Activated CD4-positive, alpha-beta memory T cell treated with anti-CD3 and anti-CD28 coated beads for 36 hours (primary cell): ENCODE results near the gene GOLGA8B. TPM values are rescaled to one million over a fixed set of nuclear protein-coding genes. Genes with fewer than 3 reads are reported as not detected.
A peak's percentile ranks its signal among the peaks of the same experiment; 100 is the strongest.
"Not testable (repeated sequence)": the region's sequence is repeated elsewhere in the genome, so short reads cannot be mapped to it uniquely, and the experiment has no call there.

Experiments used
- CTCF ChIA-PET: fragments of 350-600 bp; sonication (Branson Sonifier 250); formaldehyde crosslinking; loops from one replicate; lab custom pipeline; 2021; ENCODE audit warnings: antibody characterized with exemption, inconsistent platforms; lab: Charles Lee
- POLR2A ChIA-PET: fragments of 350-600 bp; sonication (Branson Sonifier 250); formaldehyde crosslinking; loops from one replicate; lab custom pipeline; 2021; ENCODE audit warnings: antibody characterized with exemption; lab: Charles Lee
- DNase-seq: peaks from one replicate; pipeline ENCODE4 v3.0.0-alpha.2; 2020
- H3K27ac Mint-ChIP-seq: one replicate; pipeline ENCODE4 v1.8.0; 2021; ENCODE audit warnings: mixed read lengths
- H3K27me3 Mint-ChIP-seq: one replicate; pipeline ENCODE4 v1.8.0; 2021; ENCODE audit warnings: mixed read lengths
- H3K36me3 Mint-ChIP-seq: one replicate; pipeline ENCODE4 v1.8.0; 2021; ENCODE audit warnings: mixed read lengths
- H3K4me1 Mint-ChIP-seq: one replicate; pipeline ENCODE4 v1.8.0; 2021; ENCODE audit warnings: low read depth, mixed read lengths
- H3K4me3 Mint-ChIP-seq: one replicate; pipeline ENCODE4 v1.8.0; 2021; ENCODE audit warnings: mild to moderate bottlenecking, mixed read lengths
- H3K9me3 Mint-ChIP-seq: one replicate; pipeline ENCODE4 v1.8.0; 2021; ENCODE audit warnings: mixed read lengths
- intact Hi-C: fragments of 100-400 bp; cut with micrococcal nuclease; formaldehyde crosslinking; loops from one replicate; pipeline ENCODE4 v1.15.1; 2023
- total RNA-seq, 2 experiments: library from RNA; stranded (reverse); gene quantifications; one replicate each; pipeline ENCODE4 v1.2.3, GENCODE V29; 2021

The GOLGA8B gene
- total RNA-seq, 2 experiments from 2014 or later = 85.2 to 103 TPM

DNA sequence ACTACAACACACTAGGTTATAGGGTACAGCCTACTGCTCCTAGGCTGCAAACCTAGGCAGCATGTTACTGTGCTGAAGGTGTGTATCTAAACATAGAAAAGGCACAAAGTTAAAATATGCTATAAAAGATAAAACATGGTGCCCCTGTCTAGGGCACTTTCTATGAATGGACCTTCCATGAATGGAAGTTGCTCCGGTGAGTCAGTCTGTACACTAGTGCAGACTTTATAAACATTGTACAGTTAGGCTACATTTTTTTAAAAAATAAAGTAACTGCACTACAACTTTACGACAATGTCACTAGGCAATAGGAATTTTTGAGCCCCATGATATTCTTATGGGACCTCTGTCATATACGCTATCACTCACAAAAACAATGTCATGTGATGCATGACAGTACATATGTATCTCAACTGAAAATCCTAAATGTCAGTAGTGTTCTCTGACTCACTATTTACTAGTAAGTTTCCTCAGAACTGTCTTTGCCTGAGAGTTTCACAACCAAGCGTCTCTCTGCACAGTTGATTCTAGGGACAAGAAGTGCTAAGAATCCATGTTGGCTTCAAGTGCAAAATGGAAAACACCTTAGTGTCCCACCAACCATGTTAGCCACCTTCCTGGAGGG lies 5.7 kb downstream of the GOLGA8B start:
- CTCF ChIA-PET, DNase-seq, H3K4me3 Mint-ChIP-seq, H3K27me3 Mint-ChIP-seq, POLR2A ChIA-PET, H3K36me3 Mint-ChIP-seq, H3K9me3 Mint-ChIP-seq, intact Hi-C loops: not testable (repeated sequence)
- H3K4me1 Mint-ChIP-seq = peaks cover 60% of the 10 kb centered on the region
- peak overlapping the region; percentile 69 for H3K27ac Mint-ChIP-seq

DNA sequence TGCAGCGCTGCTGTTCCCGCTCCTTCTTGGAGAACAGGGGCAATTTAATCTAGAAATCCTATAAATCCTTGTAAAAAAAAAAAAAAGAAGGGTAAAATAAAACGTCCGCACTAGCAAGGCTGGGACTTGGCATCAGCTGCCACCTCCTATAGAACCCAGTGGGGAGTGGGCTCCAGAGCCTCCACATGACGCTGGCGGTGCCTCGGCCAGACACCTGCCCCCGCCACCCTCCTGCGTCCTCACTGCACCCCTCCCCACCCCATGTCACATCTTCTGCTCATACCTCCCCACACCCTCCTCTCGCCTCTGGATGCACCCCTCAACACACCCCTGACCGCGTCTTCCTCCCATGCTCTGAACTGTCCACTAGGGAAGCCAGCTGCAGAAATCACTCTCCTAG lies 8.4 kb downstream of the GOLGA8B start:
- intact Hi-C loops, H3K4me3 Mint-ChIP-seq, CTCF ChIA-PET, H3K9me3 Mint-ChIP-seq, DNase-seq, H3K36me3 Mint-ChIP-seq, H3K27me3 Mint-ChIP-seq, H3K27ac Mint-ChIP-seq: not testable (repeated sequence)
- POLR2A ChIA-PET = interaction anchor here (1.1 kb wide), 1 partner anchor 8 kb away, joined by 3 read pairs; the partner anchor contains the start of gene GOLGA8B
- H3K4me1 Mint-ChIP-seq = peaks cover 57% of the 10 kb centered on the region

DNA sequence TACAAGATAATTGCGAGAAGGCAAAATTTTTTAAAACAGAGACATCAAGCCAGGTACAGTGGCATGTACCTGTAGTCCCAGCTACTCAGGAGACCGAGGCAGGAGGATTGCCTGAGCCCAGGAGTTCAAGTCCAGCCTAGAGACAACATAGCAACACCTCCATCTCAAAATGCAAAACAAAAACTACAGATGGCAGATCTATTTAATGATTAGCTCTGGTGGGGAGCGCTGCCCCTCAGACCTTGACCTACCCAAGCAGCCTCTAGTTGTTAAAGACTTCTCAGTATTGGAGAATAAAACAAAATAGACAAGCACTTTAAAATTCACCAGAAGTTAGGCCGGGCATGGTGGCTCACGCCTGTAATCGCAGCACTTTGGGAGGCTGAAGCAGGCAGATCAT lies 10.5 kb downstream of the GOLGA8B start:
- H3K36me3 Mint-ChIP-seq, DNase-seq, H3K9me3 Mint-ChIP-seq, H3K4me3 Mint-ChIP-seq, H3K27ac Mint-ChIP-seq, intact Hi-C loops, CTCF ChIA-PET, POLR2A ChIA-PET, H3K27me3 Mint-ChIP-seq: not testable (repeated sequence)
- peaks cover 38% of the 10 kb centered on the region for H3K4me1 Mint-ChIP-seq

DNA sequence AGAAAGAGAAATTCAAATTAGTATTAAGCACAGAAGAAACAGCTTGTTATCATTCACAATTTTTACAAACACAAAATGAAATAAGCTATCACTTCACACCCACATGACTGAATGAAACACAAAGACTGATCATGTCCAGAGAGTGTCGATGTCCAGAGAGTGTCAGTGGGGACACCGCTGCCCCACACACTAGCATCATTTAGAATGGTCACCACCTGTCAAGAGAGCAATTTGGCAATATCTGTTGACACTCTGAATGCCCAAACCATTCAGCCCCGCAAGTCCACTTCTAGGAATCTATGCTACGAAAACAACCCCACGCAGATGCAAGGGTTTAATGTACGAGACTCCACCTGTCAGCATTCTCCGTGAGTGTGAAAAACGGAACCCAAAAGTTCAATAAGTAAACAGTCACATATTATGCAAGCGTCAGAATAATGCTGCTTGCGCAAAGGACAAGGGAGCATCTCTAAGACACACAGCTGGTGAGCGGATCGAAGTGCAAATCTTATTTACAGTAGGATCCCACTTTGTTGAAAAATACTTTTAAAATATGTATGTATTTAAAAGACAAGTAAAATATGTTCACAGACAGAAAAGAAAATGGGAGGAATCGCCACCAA lies 11.3 kb downstream of the GOLGA8B start:
- H3K27me3 Mint-ChIP-seq, intact Hi-C loops, DNase-seq, POLR2A ChIA-PET, H3K9me3 Mint-ChIP-seq, H3K36me3 Mint-ChIP-seq, H3K27ac Mint-ChIP-seq, CTCF ChIA-PET, H3K4me3 Mint-ChIP-seq: not testable (repeated sequence)
- peaks cover 34% of the 10 kb centered on the region for H3K4me1 Mint-ChIP-seq

DNA sequence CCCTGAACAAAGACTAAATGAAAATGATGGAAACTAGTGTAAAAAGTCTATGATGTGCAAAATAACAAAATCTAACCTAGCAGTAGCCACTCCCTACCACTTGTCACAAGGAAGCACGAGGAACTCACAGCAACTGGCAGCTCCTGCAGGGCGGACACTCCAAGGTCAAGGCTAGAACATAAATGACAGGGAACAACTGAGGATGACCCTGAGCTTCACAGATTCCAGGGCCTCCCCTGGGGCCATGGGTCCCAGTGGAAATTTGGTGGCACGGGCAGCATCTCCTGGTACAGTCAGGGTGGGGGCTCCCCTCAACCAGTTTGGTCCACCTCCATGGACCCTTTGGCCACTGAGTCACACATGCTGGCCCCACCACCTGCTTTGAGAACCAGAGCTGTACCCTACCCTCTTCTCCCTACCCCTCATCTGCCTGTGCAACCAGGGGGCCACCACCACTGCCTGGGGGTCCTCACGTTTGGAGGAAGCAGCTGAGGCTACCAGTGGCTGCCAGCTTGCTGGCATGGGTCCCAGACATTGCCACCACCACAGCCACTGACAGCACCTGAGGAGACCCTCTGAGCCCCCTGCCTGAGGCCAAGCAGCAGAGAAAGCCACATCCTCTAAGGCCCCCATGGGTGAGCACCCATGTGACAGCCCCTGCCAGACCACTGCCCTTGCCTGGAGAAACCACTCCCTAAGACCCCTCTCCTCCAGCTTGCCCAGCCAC lies 13.6 kb downstream of the GOLGA8B start:
- H3K27ac Mint-ChIP-seq, DNase-seq, POLR2A ChIA-PET, H3K36me3 Mint-ChIP-seq, CTCF ChIA-PET, H3K27me3 Mint-ChIP-seq, H3K9me3 Mint-ChIP-seq, intact Hi-C loops, H3K4me3 Mint-ChIP-seq: not testable (repeated sequence)
- H3K4me1 Mint-ChIP-seq = peaks cover 21% of the 10 kb centered on the region

DNA sequence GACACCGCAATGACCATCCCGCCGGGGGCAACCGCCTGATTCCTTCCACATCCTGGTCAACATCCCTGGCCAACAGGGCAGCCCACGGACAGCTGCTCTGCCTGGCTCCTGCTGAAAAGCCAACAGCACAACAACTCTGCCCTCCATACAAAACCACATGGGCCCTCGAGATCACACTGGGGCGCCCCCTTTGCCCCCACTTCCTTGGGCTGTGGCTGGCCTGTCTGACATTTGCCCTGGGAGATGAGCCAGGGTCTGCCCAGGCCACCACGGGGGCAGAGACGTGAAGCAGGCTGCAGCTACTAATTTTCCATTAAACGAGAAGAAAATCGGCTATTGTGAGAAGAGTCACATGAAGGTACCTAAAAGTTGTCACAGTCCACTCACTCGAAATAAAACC lies 16.3 kb downstream of the GOLGA8B start:
- H3K36me3 Mint-ChIP-seq, CTCF ChIA-PET, DNase-seq, intact Hi-C loops, H3K27ac Mint-ChIP-seq, H3K27me3 Mint-ChIP-seq, H3K4me3 Mint-ChIP-seq, POLR2A ChIA-PET, H3K9me3 Mint-ChIP-seq: not testable (repeated sequence)
- peaks cover 16% of the 10 kb centered on the region for H3K4me1 Mint-ChIP-seq

- H3K36me3 Mint-ChIP-seq, CTCF ChIA-PET, POLR2A ChIA-PET, H3K9me3 Mint-ChIP-seq, H3K27me3 Mint-ChIP-seq, DNase-seq, H3K27ac Mint-ChIP-seq, H3K4me3 Mint-ChIP-seq, intact Hi-C loops: not testable (repeated sequence)
- H3K4me1 Mint-ChIP-seq = peaks cover 11% of the 10 kb centered on the region
These were observed 18.7 kb downstream of the GOLGA8B start for GRCh38 chr15:34564711-34565110.

- H3K4me3 Mint-ChIP-seq, intact Hi-C loops, CTCF ChIA-PET, H3K27ac Mint-ChIP-seq, H3K9me3 Mint-ChIP-seq, H3K36me3 Mint-ChIP-seq, H3K4me1 Mint-ChIP-seq, POLR2A ChIA-PET, H3K27me3 Mint-ChIP-seq, DNase-seq: not testable (repeated sequence)
These were observed 22.6 kb downstream of the GOLGA8B start for GRCh38 chr15:34560814-34561213.

- H3K9me3 Mint-ChIP-seq, POLR2A ChIA-PET, H3K27ac Mint-ChIP-seq: not testable (repeated sequence)
These were observed 23.7 kb downstream of the GOLGA8B start for GRCh38 chr15:34559764-34560163.

DNA sequence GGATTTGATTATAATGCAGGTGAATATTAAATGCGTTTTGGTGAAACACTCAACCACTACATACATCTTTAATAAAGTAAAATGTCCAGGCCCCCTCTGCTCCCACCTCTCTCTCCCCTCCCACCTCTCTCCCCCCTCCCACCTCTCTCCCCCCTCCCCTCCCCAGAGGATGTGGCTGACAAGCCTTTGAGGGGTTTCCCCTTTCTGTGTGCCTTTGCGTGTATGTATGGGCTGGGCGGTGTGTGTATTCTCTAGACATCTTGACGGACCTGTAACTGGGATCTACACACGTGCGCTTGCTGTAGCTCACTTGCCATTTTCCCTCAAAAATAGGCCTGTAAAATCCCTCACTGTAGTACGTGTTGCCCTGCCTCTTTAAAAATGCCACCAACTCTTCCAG lies 28.3 kb downstream of the GOLGA8B start:
- H3K36me3 Mint-ChIP-seq, H3K4me1 Mint-ChIP-seq, H3K4me3 Mint-ChIP-seq, POLR2A ChIA-PET, H3K27ac Mint-ChIP-seq, H3K27me3 Mint-ChIP-seq, intact Hi-C loops, DNase-seq, H3K9me3 Mint-ChIP-seq, CTCF ChIA-PET: not testable (repeated sequence)

More at GRCh38 chr15:34559764-34560163, 23.7 kb downstream of the GOLGA8B start:
- H3K4me3 Mint-ChIP-seq, H3K27me3 Mint-ChIP-seq, intact Hi-C loops, H3K36me3 Mint-ChIP-seq, DNase-seq, CTCF ChIA-PET, H3K4me1 Mint-ChIP-seq: not testable (repeated sequence)

DNA sequence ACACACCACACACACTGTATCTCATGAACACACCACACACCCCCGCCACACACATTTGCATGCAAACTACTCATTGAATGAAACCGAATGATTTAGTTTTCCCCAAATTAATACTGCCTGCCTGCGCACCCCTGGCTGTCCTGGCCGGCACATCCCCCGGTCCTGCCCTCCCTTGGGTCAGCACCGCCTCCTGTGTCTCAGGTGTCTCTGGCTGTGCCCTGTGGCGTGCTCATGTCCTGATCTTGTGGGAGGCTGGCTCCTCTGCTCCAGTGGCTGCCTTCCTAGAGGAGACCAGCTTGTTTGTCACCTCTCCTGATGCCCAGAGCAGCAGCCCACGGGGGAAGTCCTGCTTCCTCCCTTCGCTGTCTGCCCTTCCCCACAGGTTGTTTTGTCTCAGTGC lies 28.7 kb downstream of the GOLGA8B start:
- H3K27ac Mint-ChIP-seq, POLR2A ChIA-PET, H3K4me1 Mint-ChIP-seq, H3K36me3 Mint-ChIP-seq, H3K9me3 Mint-ChIP-seq, DNase-seq, CTCF ChIA-PET, intact Hi-C loops, H3K27me3 Mint-ChIP-seq, H3K4me3 Mint-ChIP-seq: not testable (repeated sequence)

DNA sequence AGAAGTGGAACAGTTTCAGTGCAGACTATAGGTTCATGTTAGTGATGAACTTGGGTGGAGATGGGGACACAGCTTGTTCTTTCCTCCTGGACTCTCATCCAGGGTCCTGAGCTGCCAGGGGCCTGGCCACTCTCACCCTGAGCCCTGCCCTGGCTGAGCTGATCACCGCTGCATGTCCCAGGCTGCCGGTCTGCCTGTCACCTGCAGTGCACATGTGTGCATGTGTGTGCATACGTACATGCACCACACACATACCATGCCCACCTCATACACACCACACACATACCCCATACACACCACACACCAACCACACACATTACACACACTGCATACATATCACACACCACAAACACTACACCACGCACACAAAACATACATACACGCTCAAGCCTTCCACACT lies 29.3 kb downstream of the GOLGA8B start:
- POLR2A ChIA-PET, H3K36me3 Mint-ChIP-seq, H3K4me1 Mint-ChIP-seq, H3K4me3 Mint-ChIP-seq, DNase-seq, H3K27ac Mint-ChIP-seq, H3K9me3 Mint-ChIP-seq, H3K27me3 Mint-ChIP-seq, intact Hi-C loops, CTCF ChIA-PET: not testable (repeated sequence)
